HG02870 (cell line): ENCODE measurements around the gene XYLT2.
"Not testable (repeated sequence)": the region's sequence is repeated elsewhere in the genome, so short reads cannot be mapped to it uniquely, and the experiment has no call there.

Experiments
- ATAC-seq: cut with Tn5 transposase; IDR thresholded peaks from one replicate; pipeline ENCODE4 v1.9.1; 2021; ENCODE audit warnings: mild to moderate bottlenecking, moderate library complexity; ENCODE audit not compliant: unreplicated experiment

The XYLT2 gene

DNA sequence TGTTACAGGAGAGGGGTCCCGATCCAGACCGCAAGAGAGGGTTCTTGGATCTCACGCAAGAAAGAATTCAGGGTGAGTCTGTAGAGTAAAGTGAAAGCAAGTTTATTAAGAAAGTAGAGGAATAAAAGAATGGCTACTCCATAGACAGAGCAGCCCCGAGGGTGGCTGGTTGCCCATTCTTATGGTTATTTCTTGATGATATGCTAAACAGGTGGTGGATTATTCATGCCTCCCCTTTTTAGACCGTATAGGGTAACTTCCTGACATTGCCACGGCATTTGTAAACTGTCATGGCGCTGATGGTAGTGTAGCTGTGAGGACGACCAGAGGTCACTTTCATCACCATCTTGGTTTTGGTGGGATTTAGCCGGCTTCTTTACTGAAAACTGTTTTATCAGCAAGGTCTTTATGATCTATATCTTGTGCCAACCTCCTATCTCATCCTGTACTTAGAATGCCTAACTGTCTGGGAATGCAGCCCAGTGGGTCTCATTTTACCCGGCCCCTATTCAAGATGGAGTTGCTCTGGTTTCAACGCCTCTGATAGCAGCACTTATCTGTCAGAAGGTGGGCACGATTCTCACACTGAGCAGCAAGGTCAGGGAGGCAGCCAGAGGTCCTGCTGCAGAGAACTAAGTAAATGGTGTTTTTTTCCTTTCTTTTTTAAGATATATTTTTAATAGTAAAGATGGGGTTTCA is 26.5 kb upstream of the XYLT2 start:
- ATAC-seq = no peak

DNA sequence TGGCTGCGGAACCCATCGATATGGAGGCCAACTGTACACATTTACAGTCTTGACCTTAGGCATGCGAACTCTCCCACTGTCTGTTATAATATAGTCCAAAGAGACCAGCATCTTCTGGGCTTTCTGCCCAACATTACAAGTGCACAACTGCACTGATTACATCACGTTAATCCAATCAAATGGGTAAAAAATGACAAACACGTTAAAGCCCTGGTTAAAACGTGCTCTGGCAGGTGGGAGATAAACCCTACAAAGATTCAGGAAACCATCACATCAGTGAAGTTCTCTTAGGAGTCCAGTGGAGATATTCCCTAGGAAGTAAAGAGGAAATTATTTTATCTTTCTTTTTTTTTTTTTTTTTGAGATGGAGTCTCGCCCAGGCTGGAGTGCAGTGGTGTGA is 23.7 kb upstream of the XYLT2 start:
- no peak for ATAC-seq

- ATAC-seq = no peak
Measured at GRCh38 chr17:50323060-50323459, 22.9 kb upstream of the XYLT2 start.

GRCh38 chr17:50325906-50326305 is 20.0 kb upstream of the XYLT2 start:
- no peak for ATAC-seq

DNA sequence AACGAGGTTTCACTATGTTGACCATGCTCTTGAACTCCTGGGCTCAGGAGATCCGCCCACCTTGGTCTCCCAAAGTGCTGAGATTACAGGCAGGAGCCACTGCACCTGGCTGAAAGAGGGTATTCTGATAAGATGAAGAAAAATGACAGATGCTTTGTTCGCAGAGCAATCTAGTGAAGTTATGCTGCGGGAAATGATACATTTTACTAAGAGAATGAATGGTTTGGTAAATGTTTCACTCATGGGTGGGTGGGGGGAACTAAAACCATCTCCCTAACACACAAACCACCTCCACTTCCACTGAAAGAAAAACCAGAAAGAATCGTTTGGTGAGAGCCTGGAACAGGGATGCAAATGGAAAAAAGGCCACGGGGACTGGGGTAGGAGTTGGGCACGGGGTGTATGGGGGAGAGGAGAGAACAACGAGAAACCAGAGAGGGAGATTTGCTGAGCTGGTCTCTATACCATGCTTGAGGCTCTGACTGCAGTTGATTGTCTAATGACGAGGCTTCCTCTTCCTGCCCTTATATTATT is 19.0 kb upstream of the XYLT2 start:
- ATAC-seq = no peak

DNA sequence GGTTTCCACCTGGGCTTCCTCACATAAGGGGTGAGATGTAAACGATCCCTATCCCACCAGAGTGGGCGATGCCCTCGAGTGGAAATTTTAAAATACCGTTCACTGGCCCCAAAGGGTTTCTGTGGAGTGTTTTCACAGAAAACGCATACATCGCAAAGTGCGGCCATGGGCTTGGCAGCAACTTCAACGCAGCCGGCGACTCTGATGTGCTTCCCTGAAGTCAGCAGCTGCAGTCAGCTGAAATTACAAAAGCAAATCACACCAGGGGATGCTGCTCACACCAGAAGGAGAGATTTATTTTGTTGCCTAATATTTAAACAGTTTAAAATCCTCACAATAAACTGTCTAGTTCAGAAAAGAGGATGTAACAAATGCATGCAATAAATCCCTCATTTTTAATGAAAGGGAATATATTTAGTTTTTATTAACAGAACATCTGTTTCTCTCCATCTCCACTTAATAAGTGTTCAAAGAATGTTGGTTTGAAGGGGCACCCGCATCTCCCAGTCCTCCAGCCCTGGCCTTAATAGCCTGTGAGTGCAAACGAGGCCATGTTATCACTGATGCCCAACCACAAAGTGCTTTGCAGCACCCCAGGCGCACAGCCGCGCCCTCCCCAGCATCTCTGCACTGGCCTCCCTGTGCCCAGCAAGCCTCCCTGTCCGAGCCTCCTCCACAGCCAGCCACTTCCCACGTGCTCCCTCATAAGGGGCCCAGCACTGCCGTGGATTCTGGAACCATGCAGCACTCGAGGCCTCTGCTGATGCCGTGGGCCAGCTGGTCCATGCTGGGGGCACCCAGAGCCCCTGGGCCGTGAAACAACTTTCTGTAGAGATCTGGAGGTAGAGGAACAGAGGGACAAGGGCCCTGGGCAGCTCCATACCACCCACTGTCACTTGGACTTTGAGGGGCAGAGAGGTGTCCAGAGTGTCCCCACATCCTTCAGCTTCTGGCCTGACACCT is 17.3 kb upstream of the XYLT2 start:
- ATAC-seq = no peak

GRCh38 chr17:50329716-50330115 is 16.2 kb upstream of the XYLT2 start:
- no peak for ATAC-seq

GRCh38 chr17:50330151-50330775 is 15.7 kb upstream of the XYLT2 start:
- ATAC-seq = no peak

DNA sequence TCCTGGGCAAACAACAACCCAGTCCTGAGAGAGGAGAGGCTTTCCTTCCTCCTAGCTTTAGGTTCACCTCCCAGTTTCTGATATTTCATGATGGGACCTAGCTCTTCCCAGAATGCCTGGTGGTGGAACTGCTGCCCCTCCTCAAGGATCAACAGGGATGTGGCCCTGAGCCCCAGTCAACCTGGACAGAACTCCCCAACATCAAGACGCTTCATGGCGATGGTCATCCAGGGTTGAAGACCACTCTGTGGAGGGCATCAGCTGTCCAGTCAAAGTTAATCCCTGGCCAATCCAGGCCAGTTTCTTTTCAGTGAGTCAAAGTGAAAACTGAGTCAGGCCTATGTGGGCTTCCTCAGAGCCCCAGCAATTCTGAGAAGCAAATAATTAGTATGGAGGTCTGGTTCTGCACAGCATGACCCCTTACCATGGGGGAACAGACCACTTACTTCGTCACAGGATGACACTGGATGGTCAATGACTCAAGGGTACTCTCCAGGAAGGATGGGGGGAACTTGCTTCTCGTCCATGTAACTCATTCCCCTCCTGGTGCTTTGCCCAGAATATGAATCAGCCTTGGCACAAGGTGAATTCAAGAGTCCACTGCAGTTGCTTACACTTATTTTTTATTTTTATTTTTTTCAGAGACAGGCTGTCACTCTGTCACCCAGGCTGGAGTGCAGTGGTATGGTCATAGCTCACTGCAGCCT is 14.7 kb upstream of the XYLT2 start:
- ATAC-seq = no peak

- no peak for ATAC-seq
Measured at GRCh38 chr17:50332196-50332595, 13.7 kb upstream of the XYLT2 start.

- ATAC-seq = not testable (repeated sequence)
Measured at GRCh38 chr17:50333291-50334057, 12.5 kb upstream of the XYLT2 start.

DNA sequence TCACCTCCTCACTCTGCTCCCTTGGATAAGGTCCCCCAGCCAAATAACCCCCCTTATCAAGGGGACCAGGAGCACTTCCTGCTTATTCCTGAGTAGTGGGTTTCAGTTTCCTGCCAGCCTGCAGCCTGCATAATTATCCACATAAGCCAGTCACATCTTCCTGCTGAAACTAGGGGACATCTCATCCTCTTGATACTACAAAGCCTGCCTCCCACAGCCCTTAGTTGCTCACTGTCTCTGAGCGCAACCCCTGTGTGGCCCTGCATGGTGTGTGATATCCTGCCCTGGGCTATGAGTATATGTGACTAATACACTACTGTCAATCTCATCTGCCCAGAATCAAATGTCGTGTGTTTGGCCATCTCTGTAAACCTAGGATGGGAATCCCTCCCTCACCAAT is 8.0 kb upstream of the XYLT2 start:
- ATAC-seq = no peak

- ATAC-seq = no peak
Measured at GRCh38 chr17:50338645-50339044, 7.3 kb upstream of the XYLT2 start.

- no peak for ATAC-seq
Measured at GRCh38 chr17:50339381-50339780, 6.5 kb upstream of the XYLT2 start.

- ATAC-seq = no peak
Measured at GRCh38 chr17:50344731-50345365, 1.1 kb upstream of the XYLT2 start.

GRCh38 chr17:50346313-50347116 is 589 bp downstream of the XYLT2 start:
- ATAC-seq = peak; percentile 42

DNA sequence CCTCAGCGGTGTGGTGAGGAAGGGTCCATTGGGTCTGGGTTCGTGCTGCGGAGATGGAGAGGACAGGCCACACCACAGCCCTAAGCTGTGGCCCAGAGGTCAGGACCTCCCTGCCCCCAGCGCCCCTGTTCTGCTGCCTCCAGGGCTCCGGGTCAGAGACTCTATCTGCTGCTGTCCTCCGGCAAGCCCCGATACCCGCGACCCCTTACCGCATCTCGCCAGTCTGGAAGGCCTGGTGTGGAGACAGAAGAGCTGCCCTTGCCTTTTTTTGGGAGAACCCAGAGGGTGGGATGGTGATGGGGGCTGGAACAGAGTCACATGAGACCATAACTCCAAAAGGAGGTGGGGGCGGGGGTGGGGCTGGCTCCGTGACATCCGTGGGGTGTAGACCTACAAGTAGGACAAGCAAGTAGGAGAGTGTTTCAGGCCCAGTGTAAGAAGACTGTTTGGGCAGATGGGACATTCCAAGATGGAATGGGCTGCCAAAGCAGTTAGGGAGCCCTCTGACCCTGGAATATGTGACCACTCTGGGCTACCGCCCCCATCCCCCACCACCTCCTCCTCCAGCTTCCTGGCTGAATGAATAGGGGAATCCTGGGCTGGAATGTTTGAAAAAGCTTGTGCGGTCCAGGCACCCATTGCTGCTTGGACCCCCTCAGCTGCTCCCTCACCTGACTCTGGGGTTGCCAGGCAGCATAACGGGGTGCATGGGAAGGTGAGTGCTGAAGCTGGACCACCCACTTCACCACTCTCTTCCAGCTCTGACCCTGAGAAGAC is 1.4 kb downstream of the XYLT2 start:
- ATAC-seq = no peak

DNA sequence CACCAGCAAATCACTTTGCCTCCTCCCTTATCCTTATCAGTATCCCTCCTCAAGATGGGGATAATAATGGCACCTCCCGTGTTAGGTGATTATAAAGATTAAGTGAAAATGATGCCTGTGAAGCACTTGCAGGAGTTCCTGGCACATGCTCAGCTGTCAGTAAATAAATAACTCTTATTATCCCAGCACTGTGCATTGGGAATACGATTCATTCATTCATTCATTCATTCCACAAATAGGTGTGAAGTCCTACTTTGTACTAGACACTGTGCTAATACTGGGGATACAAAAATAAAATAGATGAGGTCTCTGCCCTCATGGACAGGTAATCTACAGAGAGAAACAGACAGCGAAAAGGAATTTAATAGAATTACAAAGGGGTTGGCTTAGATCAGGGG is 2.0 kb downstream of the XYLT2 start:
- ATAC-seq = no peak
